Dermis microvascular lymphatic vessel endothelial cell (primary cell): Measurements from ENCODE around the gene GALNT7. TPM values are rescaled to one million over a fixed set of nuclear protein-coding genes. Genes with fewer than 3 reads are reported as not detected.
"Not testable (repeated sequence)": the region's sequence is repeated elsewhere in the genome, so short reads cannot be mapped to it uniquely, and the experiment has no call there.

Experiments
- DNase-seq, 2 donors: peaks; one replicate each; pipeline versions ENCODE4 v3.0.0 to v3.0.0-alpha.2; 2010; ENCODE audit warnings: low read depth in 2 of 2
- total RNA-seq: library from RNA; depleted of rRNA; stranded (reverse); fragments of >200 nt; gene quantifications from 2 replicates; pipeline ENCODE4 v1.2.1, GENCODE V29; 2014

Gene GALNT7
- total RNA-seq, 1 donor from 2014 or later = 21.2 TPM

- DNase-seq = no peak
Measured at GRCh38 chr4:173165706-173166105, 2.9 kb upstream of the GALNT7 start.

DNA sequence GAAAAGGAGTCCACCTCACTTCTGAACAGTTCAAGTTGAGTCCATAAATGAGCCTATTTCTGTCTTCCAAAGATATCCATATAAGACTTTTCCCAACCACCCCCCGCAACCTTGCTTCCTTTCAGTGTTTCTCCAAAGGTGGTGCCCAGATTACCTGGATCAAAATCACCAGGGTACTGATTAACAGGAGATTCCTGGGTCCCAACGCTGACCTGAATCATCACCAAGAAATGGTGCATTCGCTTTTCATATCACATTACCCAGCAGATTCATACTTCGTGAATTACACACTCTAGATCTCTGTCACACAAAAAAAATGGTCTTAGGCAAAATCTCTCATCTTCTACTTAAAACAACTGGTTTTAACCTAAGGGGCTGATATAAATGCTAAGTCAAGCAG lies 2.1 kb upstream of the GALNT7 start:
- no peak for DNase-seq

DNA sequence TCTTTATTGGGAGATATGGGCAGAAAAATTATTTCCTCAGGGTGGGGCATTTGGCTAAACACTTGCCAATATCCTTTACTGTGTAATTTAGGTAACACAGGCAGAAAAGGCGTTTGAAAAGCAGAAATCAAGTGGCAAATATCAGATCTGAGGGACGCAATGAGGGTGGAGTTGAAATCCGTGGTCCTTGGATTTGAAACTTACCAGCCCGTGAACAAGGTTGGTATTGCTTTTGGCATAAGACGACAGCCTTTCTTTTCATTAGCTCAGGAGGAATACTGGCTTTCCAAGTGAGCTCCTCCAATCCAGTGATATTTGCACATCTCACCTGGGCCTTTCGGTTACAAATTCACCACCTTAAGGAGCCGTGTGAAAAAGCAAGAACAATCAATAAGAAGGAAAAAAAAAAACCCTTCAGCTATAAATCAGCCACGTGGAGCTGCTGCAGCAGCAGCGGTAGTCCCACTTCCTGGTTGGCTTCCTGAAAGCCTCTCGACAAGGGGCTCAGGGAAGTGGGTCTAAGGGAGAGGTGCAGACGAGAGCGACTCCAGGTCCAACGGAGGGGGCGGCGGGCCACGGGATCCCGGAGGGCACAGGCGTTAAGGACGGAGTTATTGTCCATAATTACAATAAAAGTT lies 734 bp upstream of the GALNT7 start:
- DNase-seq = peak in 1 of 2 donors; percentile 52

DNA sequence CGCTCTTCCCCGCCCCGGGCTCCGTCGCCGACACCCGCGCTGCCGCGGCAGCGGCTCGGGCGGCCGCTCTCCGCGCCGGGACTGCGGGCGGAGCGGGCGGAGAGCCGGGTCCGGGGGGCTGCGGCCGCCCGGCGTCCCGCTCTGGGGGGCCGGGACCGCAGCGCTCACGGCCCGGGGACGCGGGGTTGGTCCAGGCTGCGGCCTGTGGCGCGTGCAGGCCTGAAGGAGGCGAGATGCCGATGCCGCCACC lies 492 bp downstream of the GALNT7 start:
- DNase-seq = no peak

DNA sequence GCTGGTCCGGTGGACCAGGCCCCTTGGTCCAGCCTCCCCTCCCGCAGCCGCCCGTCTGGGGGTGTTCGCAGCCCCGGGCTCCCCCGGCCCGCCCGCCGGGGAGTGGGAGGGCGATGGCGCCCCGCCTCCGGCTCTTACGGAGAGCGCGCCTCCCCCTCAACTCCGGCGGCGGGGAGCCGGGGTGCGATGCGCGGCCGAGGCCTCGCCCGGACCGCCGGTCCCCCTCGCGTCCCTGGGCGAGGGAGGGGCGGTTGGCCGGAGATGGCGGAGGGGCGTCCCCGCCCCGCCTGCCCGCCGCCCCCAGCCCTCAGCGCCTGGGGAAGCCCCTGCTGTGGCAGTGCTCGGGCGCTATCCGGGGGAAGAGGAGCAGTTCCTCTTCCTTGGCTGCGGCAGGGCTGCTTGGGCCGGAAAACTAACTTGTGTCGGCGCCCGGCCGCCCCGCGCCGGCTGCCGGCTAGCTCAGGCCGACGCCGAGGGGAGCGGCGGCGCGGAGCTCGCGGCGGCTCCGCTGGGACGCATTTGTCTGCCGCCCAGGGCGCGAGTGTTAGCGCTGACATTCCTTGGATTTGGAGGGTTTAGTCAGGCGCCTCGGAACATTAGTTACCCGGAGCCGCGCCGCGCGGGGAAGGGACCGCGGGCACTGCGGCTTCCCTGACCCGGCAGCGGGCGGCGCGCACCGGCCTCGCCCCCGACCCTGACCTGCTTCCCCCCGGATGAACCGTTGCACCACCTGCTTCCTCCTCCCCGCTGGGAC lies 994 bp downstream of the GALNT7 start:
- DNase-seq = peak in 1 of 2 donors; percentile 75

GRCh38 chr4:173170182-173170778 lies 1.7 kb downstream of the GALNT7 start:
- DNase-seq = peak in 1 of 2 donors; percentile 35

GRCh38 chr4:173171098-173171497 lies 2.5 kb downstream of the GALNT7 start:
- DNase-seq = peak in 1 of 2 donors; percentile 45

GRCh38 chr4:173171987-173172386 lies 3.4 kb downstream of the GALNT7 start:
- no peak for DNase-seq

- no peak for DNase-seq
Measured at GRCh38 chr4:173174184-173174583, 5.6 kb downstream of the GALNT7 start.

DNA sequence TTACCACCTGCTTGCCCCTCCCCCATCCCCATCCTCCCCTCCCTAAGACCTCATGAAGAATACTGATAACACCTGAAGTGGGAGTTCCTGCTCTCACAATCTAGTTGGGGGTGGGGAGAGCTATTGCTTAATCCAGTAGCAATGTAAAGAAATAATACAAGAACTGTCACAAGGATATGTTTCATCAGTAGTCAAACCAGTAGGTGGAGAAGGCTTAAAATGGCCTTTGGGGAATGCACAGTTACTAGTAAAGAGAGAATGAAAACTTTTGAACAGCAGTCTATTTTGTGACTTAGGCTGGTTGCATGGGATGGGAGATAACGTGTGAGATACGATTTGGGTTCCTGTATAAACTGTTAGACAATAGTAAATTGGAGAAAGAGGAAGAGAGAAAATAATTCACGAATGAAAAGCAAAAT lies 6.0 kb downstream of the GALNT7 start:
- DNase-seq = peak in 1 of 2 donors; percentile 13

DNA sequence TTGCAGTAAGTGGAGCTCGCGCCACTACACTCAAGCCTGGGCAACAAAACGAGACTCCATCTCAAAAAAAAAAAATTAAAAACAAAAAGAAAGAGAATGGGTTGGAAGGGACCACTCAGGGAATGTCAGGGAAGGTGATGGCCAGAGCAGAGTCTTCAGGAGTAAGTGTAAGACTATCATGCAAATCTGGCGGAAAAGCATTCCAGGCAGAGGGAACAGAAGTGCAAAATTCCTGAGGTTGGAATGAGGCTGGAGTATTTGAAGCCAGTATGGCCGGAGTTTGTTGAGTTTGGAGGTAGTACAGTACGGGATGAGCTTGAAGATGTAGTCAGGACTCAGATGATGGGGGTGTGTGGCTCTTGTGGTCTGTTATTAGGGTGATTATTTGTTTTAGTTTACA lies 7.4 kb downstream of the GALNT7 start:
- no peak for DNase-seq

DNA sequence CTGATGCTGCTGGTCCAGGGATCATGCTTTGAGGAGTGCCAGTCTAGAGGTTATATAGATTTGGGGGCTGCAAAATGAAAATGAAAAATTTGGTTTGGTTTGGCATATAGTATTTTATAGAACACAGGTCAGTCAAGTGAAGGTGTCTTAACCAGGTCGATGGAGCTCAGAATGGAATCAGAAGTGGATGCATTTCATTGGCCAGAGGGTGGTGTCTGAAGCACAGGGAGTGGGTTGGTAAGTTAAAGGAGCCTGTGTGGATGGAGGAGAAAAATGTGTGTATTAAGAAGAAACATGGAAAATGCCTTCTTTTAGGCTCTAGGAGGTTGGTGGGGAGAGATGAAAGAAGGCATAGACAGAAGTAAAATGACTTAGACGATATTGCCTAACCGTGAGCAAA lies 8.6 kb downstream of the GALNT7 start:
- DNase-seq = no peak

DNA sequence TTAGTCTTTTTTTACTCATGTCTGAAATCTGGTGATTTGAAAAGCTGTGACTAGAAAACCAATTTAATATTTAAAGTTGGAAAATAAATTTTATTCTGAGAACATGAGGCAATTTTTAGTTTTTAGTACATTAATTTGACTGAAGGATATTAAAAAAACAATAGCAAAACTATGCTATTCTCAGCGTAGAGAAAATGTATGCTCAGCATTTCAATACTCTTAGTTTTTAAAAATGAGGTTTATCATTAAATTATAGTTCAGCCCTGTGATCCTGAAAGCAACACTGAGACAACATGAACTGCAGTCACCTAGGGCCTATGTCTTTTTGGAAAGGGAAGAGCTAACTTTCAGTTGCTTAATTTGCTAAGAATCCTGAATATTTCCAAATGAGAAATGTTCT lies 9.5 kb downstream of the GALNT7 start:
- no peak for DNase-seq

GRCh38 chr4:173181848-173182247 lies 13.2 kb downstream of the GALNT7 start:
- peak in 1 of 2 donors; percentile 53 for DNase-seq

GRCh38 chr4:173182403-173182802 lies 13.8 kb downstream of the GALNT7 start:
- peak in 1 of 2 donors; percentile 69 for DNase-seq

GRCh38 chr4:173183659-173184247 lies 15.1 kb downstream of the GALNT7 start:
- not testable (repeated sequence) for DNase-seq

DNA sequence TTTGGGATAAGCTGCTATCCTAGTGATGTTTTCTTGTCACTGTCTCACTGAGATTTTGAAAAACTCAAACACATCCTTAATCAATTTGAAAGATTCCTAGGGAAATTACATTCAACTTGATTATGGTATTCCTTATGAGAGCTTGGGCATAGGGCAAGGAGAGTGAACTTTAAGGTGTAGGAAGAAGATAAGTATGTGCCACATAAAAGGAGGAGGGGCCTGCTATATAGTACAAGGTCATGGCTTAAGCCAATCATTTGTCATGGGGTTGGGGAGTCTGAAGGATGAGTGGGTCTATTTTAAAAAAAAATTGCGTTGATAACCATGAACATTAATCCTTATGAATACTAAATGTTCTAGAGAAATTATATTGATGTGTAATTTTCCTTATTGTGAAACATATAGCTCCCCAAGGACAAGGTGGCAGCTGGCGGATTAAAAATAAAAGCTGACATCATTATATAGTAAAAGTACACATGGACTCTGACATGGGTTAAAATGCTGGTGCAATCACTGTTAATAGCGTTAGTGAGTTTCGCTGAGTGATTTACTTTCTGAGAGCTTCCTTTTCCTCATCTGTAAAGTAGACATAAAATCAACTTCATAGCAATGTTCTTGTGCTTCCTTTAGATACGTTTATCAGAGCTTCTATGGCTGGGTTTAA lies 17.4 kb downstream of the GALNT7 start:
- peak; percentile 48 to 84 for DNase-seq

GRCh38 chr4:173187732-173188131 lies 19.1 kb downstream of the GALNT7 start:
- DNase-seq = no peak

DNA sequence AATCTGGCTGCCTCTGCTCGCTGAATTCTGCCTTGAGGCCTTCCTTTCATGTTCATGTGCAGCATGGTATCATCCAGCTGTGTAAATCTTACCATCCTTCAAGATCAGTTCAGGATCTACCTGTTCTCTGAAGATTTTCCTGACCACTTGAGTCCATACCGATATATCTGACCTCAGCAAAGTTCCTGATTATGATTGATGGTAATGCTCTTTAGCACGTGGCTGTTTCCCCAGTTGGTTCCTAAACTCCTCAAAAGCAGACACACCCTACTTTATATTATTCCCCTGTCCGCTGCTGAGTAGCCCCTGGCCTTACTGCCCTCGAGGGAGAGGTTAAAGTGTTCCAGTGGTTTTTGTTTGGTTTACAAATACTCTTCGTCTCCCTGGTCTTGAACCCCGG lies 20.0 kb downstream of the GALNT7 start:
- DNase-seq = no peak

GRCh38 chr4:173189117-173189693 lies 20.6 kb downstream of the GALNT7 start:
- no peak for DNase-seq

GRCh38 chr4:173191623-173192041 lies 23.0 kb downstream of the GALNT7 start:
- peak in 1 of 2 donors; percentile 73 for DNase-seq
